HepG2 (cell line): ENCODE results near the gene ZKSCAN1. TPM values are rescaled to one million over a fixed set of nuclear protein-coding genes. Genes with fewer than 3 reads are reported as not detected.
A peak's percentile ranks its signal among the peaks of the same experiment; 100 is the strongest.

Experiments
- ATAC-seq: fragments of 200-7000 bp; cut with Tn5 transposase; 3 replicates; pipeline ENCODE4 v1.9.1; 2020; ENCODE audit warnings: mild to moderate bottlenecking, moderate library complexity
- BruUV-seq: library from RNA; stranded (reverse); fragments of 400-500 nt; replicated peaks from 2 replicates; lab custom pipeline; 2021; lab: Mats Ljungman, UMichigan
- CTCF ChIA-PET: fragments of 300-600 bp; formaldehyde crosslinking; extraction: SDS; loops from one replicate; lab custom pipeline; 2021; ENCODE audit warnings: low total read pairs, inconsistent platforms, low intra/inter-chr PET ratio; lab: Yijun Ruan, JAX
- POLR2A ChIA-PET: fragments of 350-600 bp; sonication (Branson Sonifier 250); formaldehyde crosslinking; loops from one replicate; lab custom pipeline; 2020; ENCODE audit warnings: antibody characterized with exemption, inconsistent platforms; lab: Yijun Ruan, JAX
- DNase-seq: peaks from one replicate; pipeline ENCODE4 v3.0.0-alpha.2; 2015; ENCODE audit warnings: low spot score
- FAIRE-seq: peaks from 3 replicates; lab custom pipeline; 2011; peaks lifted over from hg19 to GRCh38; lab: Jason Lieb, UNC
- H2AFZ ChIP-seq: one replicate; pipeline ENCODE4 v1.6.1; 2011; ENCODE audit warnings: low read length, inconsistent platforms
- H3K27ac ChIP-seq: fragments of 300-600 bp; 3 replicates; pipeline ENCODE4 v1.8.0; 2011; ENCODE audit warnings: mixed run types, mild to moderate bottlenecking, mixed read lengths, low read length, inconsistent platforms; ENCODE audit not compliant: insufficient read depth; ENCODE audit errors: extremely low read length
- H3K27me3 ChIP-seq, 2 experiments: fragments of 200-600 bp in 1 of 2; 2 replicates in 1 of 2; 3 replicates in 1 of 2; pipeline versions ENCODE4 v1.6.0 to v1.8.0; 2011; ENCODE audit warnings: low read length in 2 of 2, mild to moderate bottlenecking in 2 of 2, moderate library complexity in 2 of 2, inconsistent platforms in 1 of 2; ENCODE audit not compliant: insufficient read depth in 2 of 2, control insufficient read depth in 1 of 2
- H3K36me3 ChIP-seq, 2 experiments: fragments of 200-600 bp in 1 of 2; replicated peaks in 1 of 2; 2 replicates in 1 of 2; 3 replicates in 1 of 2; pipeline versions ENCODE4 v1.5.1 to v1.8.0; 2011; ENCODE audit warnings: low read length in 2 of 2, inconsistent platforms in 1 of 2; ENCODE audit not compliant: insufficient read depth in 2 of 2, control insufficient read depth in 1 of 2
- H3K4me1 ChIP-seq: 2 replicates; pipeline ENCODE4 v1.5.1; 2012; ENCODE audit warnings: low read length, inconsistent platforms; ENCODE audit not compliant: insufficient read depth
- H3K4me2 ChIP-seq: 2 replicates; pipeline ENCODE4 v1.6.0; 2011; ENCODE audit warnings: low read depth, low read length, inconsistent platforms
- H3K4me3 ChIP-seq, 3 experiments: fragments of 200-600 bp in 1 of 3; sonication (generic), shearing (Covaris generic) in 1 of 3; replicated peaks in 1 of 3; 2 replicates each; pipeline ENCODE4 v1.5.1; 2011 to 2016; ENCODE audit warnings: low read length in 3 of 3, inconsistent platforms in 2 of 3, low read depth in 2 of 3, mild to moderate bottlenecking in 2 of 3, control low read depth in 1 of 3, mixed read lengths in 1 of 3; ENCODE audit not compliant: insufficient read depth in 1 of 3
- H3K79me2 ChIP-seq: one replicate; pipeline ENCODE4 v1.6.1; 2011; ENCODE audit warnings: low read length, inconsistent platforms; ENCODE audit not compliant: insufficient read depth
- H3K9ac ChIP-seq: 2 replicates; pipeline ENCODE4 v1.6.0; 2011; ENCODE audit warnings: mild to moderate bottlenecking, low read depth, low read length, inconsistent platforms; ENCODE audit not compliant: insufficient read depth
- H3K9me3 ChIP-seq: 2 replicates; pipeline ENCODE4 v1.5.1; 2012; ENCODE audit warnings: mild to moderate bottlenecking, low read length
- H4K20me1 ChIP-seq: 2 replicates; pipeline ENCODE4 v1.6.0; 2011; ENCODE audit warnings: inconsistent platforms, mild to moderate bottlenecking, low read length, moderate library complexity; ENCODE audit not compliant: insufficient read depth
- KLF6 ChIP-seq: IDR thresholded peaks from 2 replicates; pipeline ENCODE4 v1.8.0; 2016; ENCODE audit warnings: missing biosample characterization, missing genetic modification reagents
- PHF8 ChIP-seq: sonication (generic); formaldehyde crosslinking; IDR thresholded peaks from 2 replicates; pipeline ENCODE4 v1.5.0; 2020; ENCODE audit warnings: missing genetic modification reagents
- RFX1 ChIP-seq: fragments of 450-650 bp; IDR thresholded peaks from 2 replicates; pipeline ENCODE4 v1.6.1; 2017
- RFX3 ChIP-seq: IDR thresholded peaks from 2 replicates; pipeline ENCODE4 v1.6.1; 2016; ENCODE audit warnings: missing biosample characterization, missing genetic modification reagents
- RNF219 ChIP-seq: sonication (generic); formaldehyde crosslinking; IDR thresholded peaks from 2 replicates; pipeline ENCODE4 v1.5.0; 2020; ENCODE audit warnings: mild to moderate bottlenecking, missing genetic modification reagents
- SRSF4 ChIP-seq: fragments of 200-400 bp; formaldehyde crosslinking; IDR thresholded peaks from one replicate; pipeline ENCODE4 v1.6.1; 2018; ENCODE audit warnings: mild to moderate bottlenecking, low read depth, low read length, moderate library complexity; ENCODE audit not compliant: poor library complexity, severe bottlenecking
- ZNF3 ChIP-seq: IDR thresholded peaks from 2 replicates; pipeline ENCODE4 v1.7.0; 2017; ENCODE audit warnings: inconsistent platforms
- WGBS: methylation state at CpG from one replicate; pipeline ENCODE4 v1.1.6; 2017; ENCODE audit warnings: low lambda C conversion rate; 5-methylcytosine and 5-hydroxymethylcytosine counted together
- in situ Hi-C: cut with HindIII; loops from 2 replicates; pipeline ENCODE4 v1.10.0; 2017; ENCODE audit warnings: low pct_unique_long_range_greater_than_20kb; ENCODE audit not compliant: extremely low pct_ligation_motif_present
- intact Hi-C: fragments of 100-400 bp; cut with micrococcal nuclease; formaldehyde crosslinking; loops from one replicate; pipeline ENCODE4 v1.10.0; 2022; ENCODE audit not compliant: unreplicated experiment
- polyA plus RNA-seq, 8 experiments: library from polyadenylated mRNA; depleted of rRNA in 3 of 8; stranded (reverse) in 7 of 8; unstranded in 1 of 8; fragments of >200 nt; fragmentation: Illumina TruSeq in 4 of 8; extraction: Trizol in 4 of 8; gene quantifications; 2 replicates each; pipeline versions ENCODE4 v1.2.1 to v1.2.3, GENCODE V29; 2011 to 2016; ENCODE audit warnings: low read depth in 4 of 8, missing spikeins in 1 of 8, mixed read lengths in 1 of 8; ENCODE audit not compliant: insufficient read depth in 1 of 8
- total RNA-seq, 5 experiments: library from RNA; depleted of rRNA; stranded (reverse); fragments of >200 nt; fragmentation: Illumina TruSeq; extraction: Trizol; gene quantifications; 2 replicates each; pipeline ENCODE4 v1.2.3, GENCODE V29; 2016; ENCODE audit warnings: low read depth in 1 of 5
- TF ChIP-seq, protein P1 (sequence below): sonication (generic); formaldehyde crosslinking; IDR thresholded peaks from 2 replicates; pipeline ENCODE4 v1.5.1; 2020; ENCODE audit warnings: missing genetic modification reagents, mild to moderate bottlenecking, borderline replicate concordance
- TF ChIP-seq, protein P2 (sequence below): sonication (generic); formaldehyde crosslinking; IDR thresholded peaks from 2 replicates; pipeline ENCODE4 v1.8.0; 2022; ENCODE audit warnings: missing genetic modification reagents, low read depth, mild to moderate bottlenecking, borderline replicate concordance

Gene ZKSCAN1
- total and polyA plus RNA-seq, 2 of the 13 experiments (the other 11 are each of a cell fraction or from before 2014, with no cell fraction given) = 46.4 to 60.6 TPM

GRCh38 chr7:100007887-100008286 lies 7.5 kb upstream of the ZKSCAN1 start:
- CTCF ChIA-PET = no interaction called here
- Histone ChIP-seq H3K4me2 (no peak overlapping the region), H3K4me3 (no peak overlapping the region), H3K36me3 (no peaks in the 10 kb centered on the region), H3K4me1 (peaks cover 97% of the 10 kb centered on the region), H2AFZ (no peak overlapping the region), H4K20me1 (no peaks in the 10 kb centered on the region), H3K9me3 (no peaks in the 10 kb centered on the region), H3K9ac (no peak overlapping the region), H3K79me2 (no peaks in the 10 kb centered on the region), H3K27me3 (no peaks in the 10 kb centered on the region), H3K27ac (peak overlapping the region; percentile 79)
- no TSS peak for BruUV-seq
- WGBS = 92% methylated on average over 3 of the region's 3 CpGs
- no peak for TF ChIP-seq SRSF4
- TF ChIP-seq, protein P1, sequence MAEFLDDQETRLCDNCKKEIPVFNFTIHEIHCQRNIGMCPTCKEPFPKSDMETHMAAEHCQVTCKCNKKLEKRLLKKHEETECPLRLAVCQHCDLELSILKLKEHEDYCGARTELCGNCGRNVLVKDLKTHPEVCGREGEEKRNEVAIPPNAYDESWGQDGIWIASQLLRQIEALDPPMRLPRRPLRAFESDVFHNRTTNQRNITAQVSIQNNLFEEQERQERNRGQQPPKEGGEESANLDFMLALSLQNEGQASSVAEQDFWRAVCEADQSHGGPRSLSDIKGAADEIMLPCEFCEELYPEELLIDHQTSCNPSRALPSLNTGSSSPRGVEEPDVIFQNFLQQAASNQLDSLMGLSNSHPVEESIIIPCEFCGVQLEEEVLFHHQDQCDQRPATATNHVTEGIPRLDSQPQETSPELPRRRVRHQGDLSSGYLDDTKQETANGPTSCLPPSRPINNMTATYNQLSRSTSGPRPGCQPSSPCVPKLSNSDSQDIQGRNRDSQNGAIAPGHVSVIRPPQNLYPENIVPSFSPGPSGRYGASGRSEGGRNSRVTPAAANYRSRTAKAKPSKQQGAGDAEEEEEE (CRISPR knock-in tag) = no peak
- TF ChIP-seq, protein P2, sequence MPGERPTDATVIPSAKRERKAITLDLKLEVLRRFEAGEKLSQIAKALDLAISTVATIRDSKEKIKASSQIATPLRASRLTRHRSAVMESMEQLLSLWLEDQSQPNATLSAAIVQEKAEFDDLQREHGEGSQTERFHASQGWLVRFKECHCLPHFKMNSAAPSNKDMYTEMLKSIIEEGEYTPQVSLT = no peak
- TF ChIP-seq PHF8 (CRISPR knock-in tag) = no peak
- TF ChIP-seq ZNF3 = no peak
- TF ChIP-seq RFX3 (CRISPR knock-in tag) = peak; percentile 65
- TF ChIP-seq KLF6 (CRISPR knock-in tag) = no peak
- no peak for TF ChIP-seq RNF219
- peak; percentile 70 for TF ChIP-seq RFX1
- FAIRE-seq (no peak), DNase-seq (no peak), ATAC-seq (no peak)
- intact Hi-C loops = no loop called here
- in situ Hi-C loops = no loop called here
- POLR2A ChIA-PET = interaction anchor here (1.0 to 1.3 kb wide), 3 partner anchors 10 to 63 kb away, joined by 3 to 5 read pairs (median 4); partner anchors contain the start of gene ZSCAN21
